GF-D8 (cell line): Measurements from ENCODE around the gene ANXA11.
"Not testable (repeated sequence)": the region's sequence is repeated elsewhere in the genome, so short reads cannot be mapped to it uniquely, and the experiment has no call there.

Experiments used
- DNase-seq: peaks from one replicate; lab custom pipeline; 2025; lab: John Stamatoyannopoulos, UW

The ANXA11 gene

GRCh38 chr10:80205477-80206276, at the start of gene ANXA11:
Gene ANXA11, minus strand, starts transcription at chr10:80205537. Its CDS starts 32,676 bp downstream, at chr10:80172861.
- peak; percentile 69 for DNase-seq

- not testable (repeated sequence) for DNase-seq
Measured at GRCh38 chr10:80254726-80255125, 49.4 kb upstream of the ANXA11 start.

- not testable (repeated sequence) for DNase-seq
Measured at GRCh38 chr10:80253963-80254271, 48.6 kb upstream of the ANXA11 start.

GRCh38 chr10:80253266-80253962, 48.1 kb upstream of the ANXA11 start:
- peak; percentile 78 for DNase-seq

GRCh38 chr10:80252296-80252887, 47.1 kb upstream of the ANXA11 start:
- no peak for DNase-seq

GRCh38 chr10:80251703-80252280, 46.5 kb upstream of the ANXA11 start:
- not testable (repeated sequence) for DNase-seq

- DNase-seq, result not testable (repeated sequence)
Measured at GRCh38 chr10:80250399-80250798, 45.1 kb upstream of the ANXA11 start.

- peak; percentile 19 for DNase-seq
Measured at GRCh38 chr10:80249906-80250305, 44.6 kb upstream of the ANXA11 start.

GRCh38 chr10:80247611-80248010, 42.3 kb upstream of the ANXA11 start:
- DNase-seq, result not testable (repeated sequence)

- not testable (repeated sequence) for DNase-seq
Measured at GRCh38 chr10:80244371-80244770, 39.0 kb upstream of the ANXA11 start.

- DNase-seq, result not testable (repeated sequence)
Measured at GRCh38 chr10:80242341-80242740, 37.0 kb upstream of the ANXA11 start.

GRCh38 chr10:80236457-80236856, 31.1 kb upstream of the ANXA11 start:
- not testable (repeated sequence) for DNase-seq

GRCh38 chr10:80234331-80235235, 29.2 kb upstream of the ANXA11 start:
- DNase-seq, result not testable (repeated sequence)

GRCh38 chr10:80233871-80234270, 28.5 kb upstream of the ANXA11 start:
- not testable (repeated sequence) for DNase-seq

GRCh38 chr10:80226723-80227122, 21.4 kb upstream of the ANXA11 start:
- DNase-seq, result not testable (repeated sequence)

- DNase-seq, result not testable (repeated sequence)
Measured at GRCh38 chr10:80223031-80223419, 17.7 kb upstream of the ANXA11 start.

- not testable (repeated sequence) for DNase-seq
Measured at GRCh38 chr10:80218878-80219277, 13.5 kb upstream of the ANXA11 start.

- DNase-seq, result not testable (repeated sequence)
Measured at GRCh38 chr10:80214368-80214982, 9.1 kb upstream of the ANXA11 start.

- not testable (repeated sequence) for DNase-seq
Measured at GRCh38 chr10:80212535-80213115, 7.3 kb upstream of the ANXA11 start.

GRCh38 chr10:80211786-80212185, 6.4 kb upstream of the ANXA11 start:
- no peak for DNase-seq

GRCh38 chr10:80210259-80210658, 4.9 kb upstream of the ANXA11 start:
- DNase-seq, result no peak
